Bronchial epithelial cell (primary cell): ENCODE data around the gene DNAH8. TPM values are rescaled to one million over a fixed set of nuclear protein-coding genes. Genes with fewer than 3 reads are reported as not detected.

ENCODE experiments used
- DNase-seq: peaks from one replicate; pipeline ENCODE4 v3.0.0-alpha.2; 2010; ENCODE audit warnings: low read depth
- FAIRE-seq: peaks from 2 replicates; lab custom pipeline; 2011; peaks lifted over from hg19 to GRCh38; lab: Jason Lieb, UNC
- H3K27me3 ChIP-seq: 2 replicates; pipeline ENCODE4 v1.5.1; 2011; ENCODE audit warnings: low read length; ENCODE audit not compliant: control insufficient read depth, insufficient read depth
- H3K36me3 ChIP-seq: 2 replicates; pipeline ENCODE4 v1.5.1; 2011; ENCODE audit warnings: low read length; ENCODE audit not compliant: control insufficient read depth, insufficient read depth
- H3K4me3 ChIP-seq: 2 replicates; pipeline ENCODE4 v1.5.1; 2011; ENCODE audit warnings: mild to moderate bottlenecking, low read depth, low read length, control low read depth
- CTCF ChIP-seq: IDR thresholded peaks from 2 replicates; pipeline ENCODE4 v1.5.1; 2011; ENCODE audit warnings: mild to moderate bottlenecking, moderate library complexity, low read length, control low read depth, inconsistent platforms; ENCODE audit not compliant: insufficient read depth, severe bottlenecking
- total RNA-seq: library from RNA; depleted of rRNA; stranded (reverse); fragments of >200 nt; gene quantifications from 2 replicates; pipeline ENCODE4 v1.2.1, GENCODE V29; 2014

DNAH8 gene
- total RNA-seq, 1 donor from 2014 or later, result not detected

- Histone ChIP-seq H3K36me3 (no peaks in the 10 kb centered on the region), H3K4me3 (no peak within 1 kb of the TSS), H3K27me3 (peaks cover 22% of the 10 kb centered on the region)
- no peak for TF ChIP-seq CTCF
- no peak for FAIRE-seq
- DNase-seq, result no peak
Observed at GRCh38 chr6:39048481-39049399, 333.6 kb downstream of the DNAH8 start, which contains the start of gene GLP1R. Gene GLP1R, plus strand, starts transcription at chr6:39048781. Its CDS starts 60 bp downstream, at chr6:39048841.

- DNase-seq, result no peak
- H3K27me3 ChIP-seq, result peaks cover 22% of the 10 kb centered on the region
- H3K4me3 ChIP-seq, result no peak overlapping the region
- FAIRE-seq, result no peak
- TF ChIP-seq CTCF, result no peak
- no peaks in the 10 kb centered on the region for H3K36me3 ChIP-seq
Observed at GRCh38 chr6:39049575-39050283, 334.6 kb downstream of the DNAH8 start.

- no peaks in the 10 kb centered on the region for H3K36me3 ChIP-seq
- peak; percentile 37 for DNase-seq
- H3K4me3 ChIP-seq, result no peak overlapping the region
- no peak for FAIRE-seq
- peaks cover 22% of the 10 kb centered on the region for H3K27me3 ChIP-seq
- no peak for TF ChIP-seq CTCF
Observed at GRCh38 chr6:39050453-39051112, 335.5 kb downstream of the DNAH8 start.

- Histone ChIP-seq H3K27me3 (peaks cover 21% of the 10 kb centered on the region), H3K36me3 (no peaks in the 10 kb centered on the region), H3K4me3 (no peak overlapping the region)
- no peak for TF ChIP-seq CTCF
- FAIRE-seq (no peak), DNase-seq (peak; percentile 10)
Observed at GRCh38 chr6:39051399-39052122, 336.4 kb downstream of the DNAH8 start.

GRCh38 chr6:39053016-39053624 lies 338.0 kb downstream of the DNAH8 start:
- DNase-seq (no peak), FAIRE-seq (no peak)
- no peaks in the 10 kb centered on the region for H3K36me3 ChIP-seq
- peaks cover 13% of the 10 kb centered on the region for H3K27me3 ChIP-seq
- no peak overlapping the region for H3K4me3 ChIP-seq
- TF ChIP-seq CTCF, result no peak
